Neural progenitor cell (in vitro differentiated cells): Measurements from ENCODE around the gene RNF31.

ENCODE experiments used
- EZH2 ChIP-seq: fragments of 200-600 bp; sonication (generic); IDR thresholded peaks from 2 replicates; pipeline ENCODE4 v1.6.1; 2017; ENCODE audit warnings: antibody characterized with exemption, mild to moderate bottlenecking, moderate library complexity
- TF ChIP-seq, protein P1 (sequence below): fragments of 200-600 bp; sonication (generic); IDR thresholded peaks from 2 replicates; pipeline ENCODE4 v1.5.1; 2017; ENCODE audit warnings: antibody characterized with exemption, mild to moderate bottlenecking

DNA sequence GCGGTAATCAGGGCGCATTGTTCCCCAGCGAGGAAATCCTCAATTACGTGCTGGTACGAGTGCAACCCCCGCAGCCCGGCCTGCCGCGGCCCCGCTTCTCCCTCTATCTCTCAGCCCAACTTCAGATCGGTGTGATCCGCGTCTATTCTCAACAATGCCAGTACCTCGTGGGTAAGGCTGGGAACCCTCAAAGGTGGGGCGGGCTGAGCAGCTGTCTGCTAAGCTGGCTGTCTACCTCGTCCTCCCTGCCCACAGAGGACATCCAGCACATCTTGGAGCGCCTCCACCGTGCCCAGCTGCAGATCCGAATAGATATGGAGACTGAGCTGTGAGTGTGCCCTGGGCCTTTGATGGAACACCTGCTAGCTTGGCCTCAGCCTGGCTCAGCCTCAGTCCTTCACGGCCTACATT, 25.6 kb downstream of the RNF31 start:
- TF ChIP-seq, protein P1, sequence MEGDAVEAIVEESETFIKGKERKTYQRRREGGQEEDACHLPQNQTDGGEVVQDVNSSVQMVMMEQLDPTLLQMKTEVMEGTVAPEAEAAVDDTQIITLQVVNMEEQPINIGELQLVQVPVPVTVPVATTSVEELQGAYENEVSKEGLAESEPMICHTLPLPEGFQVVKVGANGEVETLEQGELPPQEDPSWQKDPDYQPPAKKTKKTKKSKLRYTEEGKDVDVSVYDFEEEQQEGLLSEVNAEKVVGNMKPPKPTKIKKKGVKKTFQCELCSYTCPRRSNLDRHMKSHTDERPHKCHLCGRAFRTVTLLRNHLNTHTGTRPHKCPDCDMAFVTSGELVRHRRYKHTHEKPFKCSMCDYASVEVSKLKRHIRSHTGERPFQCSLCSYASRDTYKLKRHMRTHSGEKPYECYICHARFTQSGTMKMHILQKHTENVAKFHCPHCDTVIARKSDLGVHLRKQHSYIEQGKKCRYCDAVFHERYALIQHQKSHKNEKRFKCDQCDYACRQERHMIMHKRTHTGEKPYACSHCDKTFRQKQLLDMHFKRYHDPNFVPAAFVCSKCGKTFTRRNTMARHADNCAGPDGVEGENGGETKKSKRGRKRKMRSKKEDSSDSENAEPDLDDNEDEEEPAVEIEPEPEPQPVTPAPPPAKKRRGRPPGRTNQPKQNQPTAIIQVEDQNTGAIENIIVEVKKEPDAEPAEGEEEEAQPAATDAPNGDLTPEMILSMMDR: no peak
- no peak for TF ChIP-seq EZH2
